ENCODE data around the gene TMA7B. TPM values are rescaled to one million over a fixed set of nuclear protein-coding genes. Genes with fewer than 3 reads are reported as not detected.

The TMA7B gene
- total and polyA plus RNA-seq, 10 of the 15 experiments (the other 5 are each of a cell fraction or from before 2014, with no cell fraction given): 0.33 to 2.9 (median 1.8) TPM

- BruUV-seq (replicated peaks): no TSS peak
- intact Hi-C loops (cut with micrococcal nuclease; ENCODE audit: unreplicated experiment): loop anchor here (10.0 kb wide), 2 partner anchors 92 to 298 kb away; no protein-coding TSS in a partner anchor
- 73% methylated on average over 7 of the region's 7 CpGs for WGBS (ENCODE audit: insufficient coverage, insufficient replicate concordance, low lambda C conversion rate, missing lambda C conversion rate)
- H3K4me2 ChIP-seq (ENCODE audit: control insufficient read depth, insufficient read depth): peak overlapping the region; percentile 67
- no peak for FAIRE-seq
- no peaks in the 10 kb centered on the region; the same call in 1 of the 2 replicates for H4K20me1 ChIP-seq (ENCODE audit: control insufficient read depth, insufficient read depth)
- H3K79me2 ChIP-seq (ENCODE audit: control insufficient read depth, insufficient read depth, low read length): peaks cover 89% of the 10 kb centered on the region
- no peak overlapping the region for H2AFZ ChIP-seq (ENCODE audit: control insufficient read depth, low read depth, low read length)
- ChIA-PET POLR2A (interaction anchor here (0.6 to 1.6 kb wide), 14 partner anchors 9 to 948 kb away, joined by 3 to 6 read pairs (median 4); no protein-coding TSS in a partner anchor), CTCF (interaction anchor here (0.9 to 2.9 kb wide), 24 partner anchors 9 to 198 kb away, joined by 3 to 39 read pairs (median 5); no protein-coding TSS in a partner anchor), SMC1A (ENCODE audit: uncharacterized antibody, unreplicated experiment) (interaction anchor here (0.7 to 4.1 kb wide), 27 partner anchors 9 to 223 kb away, joined by 3 to 34 read pairs (median 7); partner anchors contain the start of genes GRAP2 and TMA7B), RAD21 (ENCODE audit: unreplicated experiment) (interaction anchor here (0.6 to 3.8 kb wide), 18 partner anchors 10 to 242 kb away, joined by 3 to 34 read pairs (median 4); no protein-coding TSS in a partner anchor)
- H3K4me3 ChIP-seq: no peak overlapping the region
- no peaks in the 10 kb centered on the region for H3K27me3 ChIP-seq (replicated peaks in 1 of 2; ENCODE audit: control insufficient read depth in 2 of 2, insufficient read depth in 2 of 2, low read length in 1 of 2)
- H3K9ac ChIP-seq (ENCODE audit: control insufficient read depth, insufficient read depth, low read length): no peak overlapping the region
- peaks cover 37% of the 10 kb centered on the region for H3K4me1 ChIP-seq (ENCODE audit: control insufficient read depth, insufficient read depth, low read length)
- peak; percentile 82 for ATAC-seq
- DNase-seq (ENCODE audit: low read depth, low spot score): no peak
- H3K27ac ChIP-seq (ENCODE audit: control insufficient read depth, insufficient read depth): no peak overlapping the region
- no peaks in the 10 kb centered on the region for H3K9me3 ChIP-seq (replicated peaks; ENCODE audit: control insufficient read depth, insufficient read depth, low read length)
- in situ Hi-C loops (cut with MboI): no loop called here
- H3K36me3 ChIP-seq (ENCODE audit: control insufficient read depth in 2 of 2, insufficient read depth in 2 of 2, low read length in 1 of 2): peaks cover 5 to 7% of the 10 kb centered on the region in 2 experiments
- TF ChIP-seq DPF2 (IDR thresholded peaks at IDR 0.05) (no peak), PKNOX1 (IDR thresholded peaks at IDR 0.05) (peak; percentile 57; the same call in 1 of the 2 replicates), RAD21 (IDR thresholded peaks at IDR 0.05; ENCODE audit: insufficient read depth, low read depth, low read length) (peak; percentile 63), SMARCA5 (IDR thresholded peaks at IDR 0.05) (no peak), SMC3 (IDR thresholded peaks at IDR 0.05; ENCODE audit: borderline replicate concordance, low read length) (peak; percentile 61), ZNF592 (IDR thresholded peaks at IDR 0.05) (no peak), IRF3 (IDR thresholded peaks at IDR 0.05) (0 out of 2 replicates have a peak, but pooled peaks have one; percentile 19), NFIC (IDR thresholded peaks at IDR 0.05; ENCODE audit: low read depth, low read length) (no peak; the same call in 1 of the 2 replicates), ZBED1 (IDR thresholded peaks at IDR 0.05; ENCODE audit: borderline replicate concordance) (no peak), SREBF1 (IDR thresholded peaks at IDR 0.05; ENCODE audit: low read length) (no peak), SMAD1 (IDR thresholded peaks at IDR 0.05; ENCODE audit: low read depth, partially characterized antibody) (no peak), ATF7 (IDR thresholded peaks at IDR 0.05; ENCODE audit: low read depth) (no peak), YY1 (IDR thresholded peaks at IDR 0.05; ENCODE audit: low read depth, low read length) (peak; percentile 62; the same call in 1 of the 2 replicates), RAD51 (IDR thresholded peaks at IDR 0.05) (peak; percentile 43; the same call in 1 of the 2 replicates), WRNIP1 (IDR thresholded peaks at IDR 0.05; ENCODE audit: borderline replicate concordance, low read depth, low read length) (no peak), BCL3 (IDR thresholded peaks at IDR 0.05; ENCODE audit: borderline replicate concordance, insufficient read depth, low read depth, low read length, poor library complexity, severe bottlenecking) (no peak)
Observed at GRCh38 chr22:39932918-39933649, 27.1 kb upstream of the TMA7B start.

Measured in GM12878 (cell line).